LNCAP (cell line): ENCODE measurements around the gene SRP14.

Source experiments
- CTCF ChIP-seq: fragments of 450-650 bp; IDR thresholded peaks from 2 replicates; pipeline ENCODE4 v1.5.1; 2017; ENCODE audit warnings: mild to moderate bottlenecking

The SRP14 gene

GRCh38 chr15:40048926-40049475, 10.0 kb upstream of the SRP14 start:
- TF ChIP-seq CTCF, result no peak

DNA sequence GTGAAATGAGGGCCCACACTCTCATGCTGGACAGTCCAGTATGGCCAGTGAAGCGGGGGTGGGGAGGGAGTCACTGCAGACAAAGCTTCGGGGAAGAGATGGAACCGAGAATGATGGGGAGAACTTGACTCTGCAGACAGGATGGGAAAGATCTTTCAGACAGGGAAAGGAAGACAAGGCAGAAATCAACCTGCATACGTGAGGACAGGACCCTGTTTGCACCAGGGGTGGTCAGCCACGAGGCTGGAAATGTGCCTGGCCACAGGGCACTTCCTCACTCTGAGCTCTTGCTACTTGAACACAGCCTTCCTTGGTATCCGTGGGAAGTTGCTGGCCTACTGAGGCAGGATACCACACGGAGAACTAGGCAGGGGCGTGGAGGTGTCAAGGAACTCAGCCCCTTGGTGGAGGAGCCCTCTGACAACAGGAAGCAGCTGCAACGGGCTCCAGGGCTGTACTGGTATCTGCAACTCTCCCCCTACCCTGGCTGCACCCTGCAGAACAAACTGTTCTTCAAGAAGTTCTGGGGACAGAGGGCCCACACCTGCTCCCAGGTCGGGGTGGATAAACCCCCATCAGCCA, 9.3 kb upstream of the SRP14 start:
- no peak for TF ChIP-seq CTCF

- TF ChIP-seq CTCF, result no peak
These were observed 8.6 kb upstream of the SRP14 start for GRCh38 chr15:40047415-40048210.

DNA sequence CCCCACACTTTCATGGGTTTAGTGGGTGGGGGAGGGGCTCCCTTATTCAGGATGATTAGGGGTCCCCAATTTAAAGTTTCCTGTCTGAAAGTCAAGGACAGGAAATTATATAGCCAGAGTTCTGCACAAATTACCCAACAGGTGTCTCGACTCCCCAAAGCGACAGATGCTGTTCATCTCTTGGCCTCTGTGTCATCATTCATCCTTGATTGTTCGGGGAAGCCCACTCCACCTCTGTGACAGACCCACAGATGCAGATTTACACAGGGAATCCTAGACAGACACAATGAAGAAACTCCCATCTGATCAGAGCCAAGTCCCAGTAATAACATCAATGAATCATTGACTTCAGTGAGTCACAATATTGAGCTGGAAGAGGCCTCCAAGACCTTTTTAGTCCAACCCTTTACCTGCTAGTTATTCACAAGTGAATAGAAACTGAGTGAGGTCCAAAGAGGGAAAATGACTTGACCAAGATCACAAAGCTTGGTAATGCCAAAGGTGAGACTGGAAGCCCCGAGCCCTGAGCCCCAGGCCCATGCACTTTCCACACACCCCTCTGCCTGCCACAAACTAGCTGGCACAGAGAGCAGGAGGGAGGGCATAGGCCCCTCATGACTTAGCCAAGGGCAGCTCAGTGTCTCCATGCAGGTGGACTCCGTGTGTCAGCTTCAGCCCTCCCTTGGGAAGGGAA, 7.9 kb upstream of the SRP14 start:
- TF ChIP-seq CTCF, result no peak

DNA sequence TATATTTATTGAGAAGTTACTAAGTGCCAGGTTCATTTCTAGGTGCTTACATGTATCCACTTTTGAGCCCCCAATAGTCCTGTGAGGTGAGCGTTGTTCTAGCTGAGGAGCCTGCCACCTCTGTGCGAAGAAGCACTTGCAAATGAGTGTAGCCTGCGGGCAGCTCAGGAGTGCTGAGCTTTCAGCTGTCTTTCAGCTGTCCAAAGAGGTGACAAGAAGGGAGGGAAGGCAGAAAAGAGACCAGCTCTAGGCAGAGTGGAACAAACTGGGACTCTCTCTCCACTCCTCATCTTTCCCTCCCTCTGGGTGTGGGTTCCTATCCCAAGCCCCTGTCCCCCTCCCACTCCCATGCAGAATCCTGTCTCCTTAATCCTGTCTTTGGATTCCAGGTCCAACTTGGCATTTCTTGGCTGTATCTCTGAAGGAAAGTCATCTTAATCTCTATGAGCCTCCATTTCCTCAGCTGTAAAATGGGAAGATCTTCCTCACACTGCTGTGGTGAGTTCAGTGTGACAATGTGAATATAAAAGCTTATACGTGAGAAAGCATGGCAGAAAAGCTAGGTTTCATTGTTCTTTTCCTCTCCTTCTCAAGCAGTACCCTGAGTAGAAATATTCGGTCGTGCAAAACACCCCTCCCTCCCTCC, 6.7 kb upstream of the SRP14 start:
- TF ChIP-seq CTCF, result no peak

- TF ChIP-seq CTCF, result peak; percentile 98
These were observed 6.0 kb upstream of the SRP14 start for GRCh38 chr15:40044717-40045571.
